AG09309 (cell line): ENCODE data around the gene IDUA.
A peak's percentile ranks its signal among the peaks of the same experiment; 100 is the strongest.

Experiments
- DNase-seq: peaks from one replicate; pipeline ENCODE4 v3.0.0-alpha.2; 2010; ENCODE audit warnings: low read depth
- H3K4me3 ChIP-seq: 2 replicates; pipeline ENCODE4 v1.5.1; 2011; ENCODE audit warnings: mild to moderate bottlenecking, low read depth, low read length, moderate library complexity; ENCODE audit not compliant: control insufficient read depth
- CTCF ChIP-seq: IDR thresholded peaks from 2 replicates; pipeline ENCODE4 v1.5.1; 2011; ENCODE audit warnings: mild to moderate bottlenecking, low read depth, low read length, inconsistent platforms; ENCODE audit not compliant: insufficient read depth, control insufficient read depth; ENCODE audit errors: missing control alignments

Gene IDUA

DNA sequence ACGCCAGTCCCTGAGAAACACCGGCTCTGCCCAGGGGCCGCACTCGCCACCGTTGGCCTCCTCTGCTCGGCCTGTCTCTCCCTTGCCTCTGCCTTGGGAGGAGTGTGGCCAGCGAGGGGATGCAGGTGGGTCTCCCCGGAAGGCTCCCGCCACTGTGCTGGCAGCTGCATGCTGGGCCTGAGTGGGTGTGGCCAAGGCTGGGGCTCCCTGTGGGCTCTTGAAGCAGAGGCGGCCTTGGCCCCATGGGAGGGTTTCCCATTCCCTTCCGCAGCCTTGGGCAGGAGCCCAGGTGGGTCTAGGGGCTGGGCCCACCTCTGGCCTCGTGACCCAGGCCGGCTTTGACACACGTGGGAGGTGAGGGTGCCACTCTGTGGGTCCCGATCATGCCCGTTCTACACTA lies 43.7 kb downstream of the IDUA start:
- no peak for DNase-seq
- no peak overlapping the region for H3K4me3 ChIP-seq
- no peak for TF ChIP-seq CTCF

DNA sequence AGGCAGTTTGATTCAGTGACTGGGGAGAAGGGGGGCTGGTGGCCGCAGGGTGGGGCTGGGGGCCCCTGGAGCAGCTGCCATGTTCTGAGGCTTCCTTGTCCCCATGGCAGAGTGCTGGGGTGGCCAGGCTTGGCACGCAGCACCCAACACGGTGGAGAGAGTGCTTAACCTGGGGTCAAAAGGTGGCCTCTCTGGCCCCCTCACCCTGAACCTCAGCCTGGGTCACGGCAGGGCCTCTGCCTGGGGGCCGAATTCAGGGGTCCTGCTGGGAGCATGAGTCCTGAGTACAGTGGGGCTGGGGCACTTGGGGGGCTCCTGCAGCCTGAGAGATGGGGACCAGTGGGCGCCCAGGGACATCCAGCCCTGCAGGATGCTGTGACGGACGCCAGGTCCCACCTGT lies 44.5 kb downstream of the IDUA start:
- H3K4me3 ChIP-seq: no peak overlapping the region
- TF ChIP-seq CTCF: no peak
- no peak for DNase-seq

DNA sequence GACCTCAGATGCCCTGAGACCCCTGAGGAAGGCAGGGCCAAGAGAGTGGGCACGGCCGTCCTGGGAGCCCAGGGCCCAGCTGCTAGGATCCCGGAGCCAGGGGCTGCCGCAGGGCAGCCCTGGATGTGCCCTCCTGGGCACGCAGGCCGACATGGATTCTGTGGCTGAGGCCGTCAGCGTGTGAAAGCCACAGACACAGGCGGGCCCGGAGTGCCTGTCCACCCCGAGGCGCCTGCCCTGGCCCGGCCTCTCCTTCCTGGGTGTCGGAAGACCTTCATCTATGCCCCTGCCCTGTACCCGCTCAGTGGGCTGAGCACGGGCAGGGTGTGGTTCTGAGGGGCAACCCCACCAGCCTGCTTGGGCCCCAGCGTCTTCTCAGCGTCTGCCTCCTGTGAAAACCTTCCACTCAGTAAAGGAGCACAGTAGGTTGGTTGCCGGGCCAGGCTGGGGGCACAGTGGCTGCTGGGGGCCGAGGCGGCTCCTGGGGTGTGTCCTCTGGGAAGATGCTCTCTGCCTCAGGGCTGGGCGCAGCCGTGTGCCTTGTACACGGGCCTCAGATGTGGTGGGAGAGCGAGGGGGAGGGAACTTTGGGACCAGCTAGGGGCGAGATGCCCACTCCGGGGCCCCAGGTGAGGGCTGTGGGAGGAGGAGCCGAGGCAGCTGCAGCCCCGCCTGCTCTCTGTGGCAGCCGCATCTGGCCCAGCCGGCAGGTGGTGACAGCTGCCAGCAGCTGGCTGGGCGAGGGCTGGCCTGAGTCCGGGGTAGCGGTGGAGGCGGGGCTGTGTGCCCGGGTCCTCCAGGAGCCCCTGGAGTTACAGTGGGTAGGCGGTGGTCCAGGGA lies 45.3 kb downstream of the IDUA start:
- no peak for TF ChIP-seq CTCF
- no peak overlapping the region for H3K4me3 ChIP-seq
- no peak for DNase-seq

DNA sequence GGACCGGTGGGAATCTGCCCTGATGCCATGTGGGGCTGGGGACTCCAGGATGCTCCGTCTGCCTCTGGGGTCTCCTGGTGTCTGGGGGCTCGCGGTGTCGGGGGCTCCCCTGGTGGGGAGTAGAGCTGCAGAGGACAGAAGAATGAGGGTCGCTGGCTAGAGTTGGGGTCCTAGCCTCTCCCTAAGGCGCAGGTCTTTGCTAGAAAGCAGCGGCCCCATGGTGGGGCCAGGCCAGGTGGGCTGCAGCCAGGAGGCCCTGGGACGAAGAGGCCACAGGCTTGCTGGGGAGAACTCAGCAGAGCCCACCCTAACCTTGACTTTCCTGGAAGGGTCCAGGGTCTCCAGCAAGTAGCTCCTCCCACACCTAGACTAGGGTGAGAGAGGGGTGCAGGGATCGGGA lies 46.0 kb downstream of the IDUA start:
- TF ChIP-seq CTCF: no peak
- H3K4me3 ChIP-seq: no peak overlapping the region
- no peak for DNase-seq

DNA sequence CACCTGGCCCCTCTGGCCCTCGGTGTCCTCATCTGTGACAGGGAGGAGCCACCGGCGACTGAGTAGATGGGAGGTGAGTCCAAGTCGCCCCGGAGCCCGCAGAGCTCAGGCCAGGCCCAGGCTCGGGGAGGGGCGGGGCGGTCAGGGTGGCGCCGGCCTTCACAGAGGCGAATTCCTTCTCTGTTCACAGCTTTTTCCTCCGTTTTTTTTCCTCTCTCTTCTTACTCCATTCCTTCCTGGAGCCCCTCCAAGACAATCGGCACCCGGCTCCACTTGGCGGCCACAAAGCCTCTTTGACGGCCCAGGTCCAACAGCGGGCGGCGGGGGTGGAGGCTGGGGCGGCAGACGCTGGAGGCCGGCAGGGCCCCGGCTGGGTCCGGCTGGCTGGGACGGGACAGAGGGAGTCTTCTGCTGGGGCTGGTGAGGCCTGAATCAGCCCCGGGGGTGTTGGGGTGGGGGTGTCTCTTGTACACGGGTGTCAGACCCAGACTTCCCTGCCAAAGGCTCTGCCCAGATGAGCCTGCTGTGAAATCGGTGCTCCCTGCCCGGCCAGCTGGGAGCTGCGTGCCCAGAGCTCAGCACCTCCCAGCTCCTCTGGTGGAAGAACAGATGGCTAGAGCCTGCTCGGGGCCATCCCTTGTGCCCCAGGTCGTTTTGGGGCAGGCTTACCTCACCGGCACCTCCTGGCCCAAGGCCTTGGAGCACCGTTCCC lies 47.2 kb downstream of the IDUA start:
- H3K4me3 ChIP-seq: peak overlapping the region; percentile 3
- no peak for TF ChIP-seq CTCF
- DNase-seq: no peak

DNA sequence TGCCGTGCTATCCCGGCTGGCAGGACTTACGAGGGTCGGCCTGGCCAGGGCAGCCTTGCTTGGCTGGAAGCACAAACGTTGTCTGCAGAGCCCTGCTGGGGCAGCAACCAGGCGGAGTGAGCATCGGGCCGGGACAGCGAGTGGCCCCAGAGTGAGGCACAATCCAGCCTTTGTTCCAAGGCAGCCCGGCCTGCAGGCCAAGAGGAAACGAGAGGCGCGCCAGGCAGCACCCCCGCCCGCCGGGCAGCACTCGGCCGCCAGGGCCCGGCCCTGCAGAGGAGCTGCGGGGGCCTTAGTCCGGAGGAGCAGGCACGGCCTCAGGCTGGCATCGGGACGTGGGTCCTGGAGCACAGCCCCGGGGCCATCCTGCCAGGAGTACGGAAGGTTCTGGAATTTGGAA lies 48.7 kb downstream of the IDUA start:
- no peak overlapping the region for H3K4me3 ChIP-seq
- DNase-seq: no peak
- TF ChIP-seq CTCF: no peak
